Upper lobe of right lung (tissue), 1 donor: ENCODE measurements around the gene TCF7L2. TPM values are rescaled to one million over a fixed set of nuclear protein-coding genes. Genes with fewer than 3 reads are reported as not detected.

ENCODE experiments used
- ATAC-seq: fragments of 200-7000 bp; cut with Tn5 transposase; one replicate; pipeline ENCODE4 v1.9.1; 2020; ENCODE audit warnings: mild to moderate bottlenecking, moderate library complexity
- DNase-seq: peaks from one replicate; pipeline ENCODE4 v3.0.0-alpha.2; 2020
- H3K27ac ChIP-seq: fragments of 200-600 bp; one replicate; pipeline ENCODE4 v1.8.0; 2022
- H3K27me3 ChIP-seq: fragments of 200-600 bp; one replicate; pipeline ENCODE4 v1.8.0; 2022; ENCODE audit warnings: mild to moderate bottlenecking
- H3K36me3 ChIP-seq: fragments of 200-600 bp; one replicate; pipeline ENCODE4 v1.8.0; 2022
- H3K4me1 ChIP-seq: fragments of 200-600 bp; one replicate; pipeline ENCODE4 v1.8.0; 2022
- H3K4me3 ChIP-seq: fragments of 200-600 bp; one replicate; pipeline ENCODE4 v1.8.0; 2022; ENCODE audit warnings: mild to moderate bottlenecking
- H3K9me3 ChIP-seq: fragments of 200-600 bp; one replicate; pipeline ENCODE4 v1.8.0; 2022
- intact Hi-C: fragments of 100-400 bp; cut with DNase I; formaldehyde crosslinking; loops from one replicate; pipeline ENCODE4 v1.11.0; 2022
- total RNA-seq: library from RNA; stranded (reverse); fragmentation: NEBNext Ultra II Directional; extraction: Animal tissue kit (Norgen Biotek cat#: 25700); gene quantifications from one replicate; pipeline ENCODE4 v1.2.1, GENCODE V29; 2021
- TF ChIP-seq, protein P1 (sequence below): fragments of 200-600 bp; IDR thresholded peaks from one replicate; pipeline ENCODE4 v1.8.0; 2022; ENCODE audit warnings: antibody characterized with exemption
- donor health status: DM: no; HTN: yes; CAD: no; lungs with severe emphysema.

TCF7L2 gene
- total RNA-seq, 1 donor from 2014 or later: 47.4 TPM

DNA sequence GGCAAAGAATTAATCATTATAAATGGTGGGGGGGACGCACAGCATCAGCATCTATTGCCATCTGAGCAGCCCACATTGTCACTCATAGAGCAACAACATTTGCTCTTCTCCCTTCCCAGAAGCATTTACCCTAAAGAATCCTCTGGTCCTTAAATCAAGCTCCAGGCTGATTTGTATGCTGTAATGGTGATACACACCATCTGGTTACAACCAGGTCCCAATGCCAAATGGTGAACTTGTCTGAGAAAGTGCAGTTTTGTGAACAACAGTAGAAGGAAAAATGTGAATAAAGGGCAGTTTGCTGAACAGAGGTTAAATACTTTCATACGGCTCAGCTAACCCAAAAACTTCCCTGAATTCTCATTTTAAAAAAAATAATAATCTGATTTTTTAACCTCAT is 38.8 kb upstream of the TCF7L2 start:
- H3K4me3 ChIP-seq: no peak overlapping the region
- H3K4me1 ChIP-seq: peaks cover 2% of the 10 kb centered on the region
- no peaks in the 10 kb centered on the region for H3K9me3 ChIP-seq
- no peak for ATAC-seq
- H3K36me3 ChIP-seq: no peaks in the 10 kb centered on the region
- no peak for DNase-seq
- TF ChIP-seq, protein P1, sequence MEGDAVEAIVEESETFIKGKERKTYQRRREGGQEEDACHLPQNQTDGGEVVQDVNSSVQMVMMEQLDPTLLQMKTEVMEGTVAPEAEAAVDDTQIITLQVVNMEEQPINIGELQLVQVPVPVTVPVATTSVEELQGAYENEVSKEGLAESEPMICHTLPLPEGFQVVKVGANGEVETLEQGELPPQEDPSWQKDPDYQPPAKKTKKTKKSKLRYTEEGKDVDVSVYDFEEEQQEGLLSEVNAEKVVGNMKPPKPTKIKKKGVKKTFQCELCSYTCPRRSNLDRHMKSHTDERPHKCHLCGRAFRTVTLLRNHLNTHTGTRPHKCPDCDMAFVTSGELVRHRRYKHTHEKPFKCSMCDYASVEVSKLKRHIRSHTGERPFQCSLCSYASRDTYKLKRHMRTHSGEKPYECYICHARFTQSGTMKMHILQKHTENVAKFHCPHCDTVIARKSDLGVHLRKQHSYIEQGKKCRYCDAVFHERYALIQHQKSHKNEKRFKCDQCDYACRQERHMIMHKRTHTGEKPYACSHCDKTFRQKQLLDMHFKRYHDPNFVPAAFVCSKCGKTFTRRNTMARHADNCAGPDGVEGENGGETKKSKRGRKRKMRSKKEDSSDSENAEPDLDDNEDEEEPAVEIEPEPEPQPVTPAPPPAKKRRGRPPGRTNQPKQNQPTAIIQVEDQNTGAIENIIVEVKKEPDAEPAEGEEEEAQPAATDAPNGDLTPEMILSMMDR: no peak
- H3K27me3 ChIP-seq: no peaks in the 10 kb centered on the region
- H3K27ac ChIP-seq: no peak overlapping the region
- intact Hi-C loops: no loop called here

DNA sequence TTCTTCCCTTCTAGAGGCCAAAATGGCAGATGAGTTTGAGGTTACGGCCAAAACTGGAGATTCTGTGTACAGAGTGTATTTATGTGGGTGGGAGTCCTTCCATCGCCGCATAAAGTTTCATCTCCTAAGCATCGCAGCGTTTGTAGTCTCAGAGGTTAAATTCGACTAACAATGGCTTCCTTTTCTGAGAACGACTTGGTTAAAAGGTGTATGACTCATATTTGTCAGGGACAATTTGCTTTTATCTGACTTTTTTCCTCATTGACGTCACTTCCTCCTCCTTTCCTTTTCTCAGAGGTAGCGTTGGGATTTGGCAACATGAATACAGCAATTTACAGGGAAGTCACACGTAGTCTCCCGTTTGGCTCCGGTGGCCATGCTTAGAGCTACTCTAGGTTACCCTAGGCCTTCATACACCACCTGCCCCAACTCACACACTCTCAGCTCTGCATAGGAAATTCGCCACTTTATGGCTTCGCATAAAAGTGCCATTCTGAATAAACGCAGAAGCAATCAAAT is 37.6 kb upstream of the TCF7L2 start:
- H3K36me3 ChIP-seq: no peaks in the 10 kb centered on the region
- ATAC-seq (no peak), DNase-seq (no peak)
- H3K27ac ChIP-seq: no peak overlapping the region
- intact Hi-C loops: no loop called here
- H3K4me1 ChIP-seq: peaks cover 4% of the 10 kb centered on the region
- no peak overlapping the region for H3K4me3 ChIP-seq
- no peaks in the 10 kb centered on the region for H3K9me3 ChIP-seq
- no peaks in the 10 kb centered on the region for H3K27me3 ChIP-seq
- TF ChIP-seq, protein P1: no peak

GRCh38 chr10:112913255-112913654 is 36.8 kb upstream of the TCF7L2 start:
- Histone ChIP-seq H3K4me1 (peaks cover 4% of the 10 kb centered on the region), H3K27ac (no peak overlapping the region), H3K4me3 (no peak overlapping the region), H3K27me3 (no peaks in the 10 kb centered on the region), H3K36me3 (no peaks in the 10 kb centered on the region), H3K9me3 (no peaks in the 10 kb centered on the region)
- intact Hi-C loops: no loop called here
- ATAC-seq: peak; percentile 34
- TF ChIP-seq, protein P1: no peak
- DNase-seq: no peak

DNA sequence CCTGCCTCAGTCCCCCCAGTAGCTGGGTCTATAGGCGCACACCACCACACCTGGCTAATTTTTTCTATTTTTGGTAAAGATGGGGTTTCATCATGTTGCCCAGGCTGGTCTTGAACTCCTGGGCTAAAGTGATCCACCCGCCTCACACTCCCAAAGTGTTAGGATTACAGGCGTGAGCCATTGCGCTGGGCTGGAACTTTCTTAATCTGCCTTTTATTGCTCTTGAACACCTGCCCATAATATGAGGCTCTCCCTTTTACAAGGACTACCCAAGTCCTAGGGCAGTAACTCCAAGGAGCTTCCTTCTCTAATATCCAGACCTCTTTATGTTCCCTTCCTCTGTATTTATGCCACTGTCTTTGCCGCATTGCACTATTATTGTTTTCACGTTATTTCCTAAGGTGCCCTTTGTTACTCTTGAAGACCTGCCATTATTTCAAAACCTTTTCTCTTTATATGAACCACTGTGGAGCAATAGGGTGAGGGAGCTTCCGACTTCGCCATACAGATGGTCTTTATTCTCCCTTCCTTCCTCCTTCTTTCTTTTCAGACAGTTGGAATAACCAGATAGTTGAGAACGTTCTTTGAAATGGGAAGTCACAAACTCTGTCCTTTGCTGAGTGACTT is 36.3 kb upstream of the TCF7L2 start:
- DNase-seq (no peak), ATAC-seq (no peak)
- Histone ChIP-seq H3K27me3 (no peaks in the 10 kb centered on the region), H3K9me3 (no peaks in the 10 kb centered on the region), H3K27ac (no peak overlapping the region), H3K4me1 (peaks cover 4% of the 10 kb centered on the region), H3K36me3 (no peaks in the 10 kb centered on the region), H3K4me3 (no peak overlapping the region)
- TF ChIP-seq, protein P1: no peak
- intact Hi-C loops: no loop called here

- DNase-seq: no peak
- no peak for ATAC-seq
- Histone ChIP-seq H3K27me3 (no peaks in the 10 kb centered on the region), H3K36me3 (no peaks in the 10 kb centered on the region), H3K27ac (no peak overlapping the region), H3K4me3 (no peak overlapping the region), H3K4me1 (peaks cover 4% of the 10 kb centered on the region), H3K9me3 (no peaks in the 10 kb centered on the region)
- TF ChIP-seq, protein P1: no peak
- intact Hi-C loops: no loop called here
Observed at GRCh38 chr10:112914288-112914952, 35.6 kb upstream of the TCF7L2 start.
